Suprapubic skin (tissue), 4 donors: Measurements from ENCODE around the gene PCYT1A.

Experiments used
- EP300 ChIP-seq: sonication (generic); formaldehyde crosslinking; IDR thresholded peaks from one replicate; pipeline ENCODE4 v1.6.1; 2017; ENCODE audit warnings: antibody characterized with exemption
- POLR2AphosphoS5 ChIP-seq, 3 donors: sonication (generic); formaldehyde crosslinking; IDR thresholded peaks; one replicate each; pipeline ENCODE4 v1.6.1; 2017; ENCODE audit warnings: antibody characterized with exemption in 3 of 3
- TF ChIP-seq, protein P1 (sequence below), 2 donors: fragments of 200-600 bp in 1 of 2; fragments of 450-650 bp in 1 of 2; sonication (generic) in 1 of 2; IDR thresholded peaks; one replicate each; pipeline ENCODE4 v1.5.1; 2016 to 2019; ENCODE audit warnings: antibody characterized with exemption in 2 of 2, mild to moderate bottlenecking in 1 of 2, moderate library complexity in 1 of 2

DNA sequence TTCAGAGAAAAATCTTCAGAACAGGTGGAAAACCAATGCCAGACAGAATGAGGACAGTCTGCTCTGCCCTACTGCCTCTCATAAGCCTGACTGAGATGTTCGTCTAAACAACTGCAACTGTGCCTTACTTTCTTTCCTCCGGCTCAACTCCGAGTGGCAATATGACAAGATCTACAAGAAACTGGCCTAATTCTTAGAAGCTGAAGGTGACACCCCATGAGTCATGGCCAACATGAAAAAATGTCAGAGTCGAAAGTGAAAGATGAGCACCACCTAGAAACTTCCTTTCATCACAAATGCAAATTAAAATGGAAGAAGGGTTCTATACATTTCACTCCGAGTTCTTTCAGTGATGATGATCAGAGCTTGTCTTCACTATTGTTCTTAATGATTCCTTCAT is 12.9 kb downstream of the PCYT1A start:
- TF ChIP-seq, protein P1, sequence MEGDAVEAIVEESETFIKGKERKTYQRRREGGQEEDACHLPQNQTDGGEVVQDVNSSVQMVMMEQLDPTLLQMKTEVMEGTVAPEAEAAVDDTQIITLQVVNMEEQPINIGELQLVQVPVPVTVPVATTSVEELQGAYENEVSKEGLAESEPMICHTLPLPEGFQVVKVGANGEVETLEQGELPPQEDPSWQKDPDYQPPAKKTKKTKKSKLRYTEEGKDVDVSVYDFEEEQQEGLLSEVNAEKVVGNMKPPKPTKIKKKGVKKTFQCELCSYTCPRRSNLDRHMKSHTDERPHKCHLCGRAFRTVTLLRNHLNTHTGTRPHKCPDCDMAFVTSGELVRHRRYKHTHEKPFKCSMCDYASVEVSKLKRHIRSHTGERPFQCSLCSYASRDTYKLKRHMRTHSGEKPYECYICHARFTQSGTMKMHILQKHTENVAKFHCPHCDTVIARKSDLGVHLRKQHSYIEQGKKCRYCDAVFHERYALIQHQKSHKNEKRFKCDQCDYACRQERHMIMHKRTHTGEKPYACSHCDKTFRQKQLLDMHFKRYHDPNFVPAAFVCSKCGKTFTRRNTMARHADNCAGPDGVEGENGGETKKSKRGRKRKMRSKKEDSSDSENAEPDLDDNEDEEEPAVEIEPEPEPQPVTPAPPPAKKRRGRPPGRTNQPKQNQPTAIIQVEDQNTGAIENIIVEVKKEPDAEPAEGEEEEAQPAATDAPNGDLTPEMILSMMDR (IDR thresholded peaks at IDR 0.05), result no peak
- TF ChIP-seq POLR2AphosphoS5 (IDR thresholded peaks at IDR 0.05) (no peak), EP300 (no peak)
